Kidney (tissue), 14 donors: Measurements from ENCODE around the gene PFDN4. TPM values are rescaled to one million over a fixed set of nuclear protein-coding genes. Genes with fewer than 3 reads are reported as not detected.

Experiments
- DNase-seq, 5 donors: peaks; one replicate each; pipeline ENCODE4 v3.0.0-alpha.2; 2013 to 2020
- FAIRE-seq: peaks from 2 replicates; lab custom pipeline; 2012; peaks lifted over from hg19 to GRCh38; lab: Jason Lieb, UNC
- H3K27ac ChIP-seq, 2 donors: one replicate each; pipeline ENCODE4 v1.7.0; 2013; ENCODE audit warnings: low read depth in 2 of 2, low read length in 2 of 2, inconsistent platforms in 1 of 2
- H3K27me3 ChIP-seq: one replicate; pipeline ENCODE4 v1.7.1; 2013; ENCODE audit warnings: low read length, inconsistent platforms; ENCODE audit not compliant: control insufficient read depth, insufficient read depth
- H3K36me3 ChIP-seq, 3 donors: one replicate each; pipeline versions ENCODE4 v1.7.0 to v1.7.1; 2013; ENCODE audit warnings: low read length in 3 of 3, control low read depth in 1 of 3, inconsistent platforms in 1 of 3; ENCODE audit not compliant: insufficient read depth in 3 of 3, control insufficient read depth in 2 of 3
- H3K4me1 ChIP-seq, 3 donors: one replicate each; pipeline versions ENCODE4 v1.7.0 to v1.7.1; 2013; ENCODE audit warnings: low read length in 3 of 3, inconsistent platforms in 1 of 3, low read depth in 1 of 3; ENCODE audit not compliant: control insufficient read depth in 2 of 3, insufficient read depth in 2 of 3
- H3K4me3 ChIP-seq, 3 donors: one replicate each; pipeline versions ENCODE4 v1.7.0 to v1.8.1; 2013; ENCODE audit warnings: low read length in 3 of 3, control low read depth in 1 of 3, inconsistent platforms in 1 of 3
- H3K9ac ChIP-seq, 3 donors: one replicate each; pipeline versions ENCODE4 v1.7.0 to v1.7.1; 2013; ENCODE audit warnings: low read length in 3 of 3, control low read depth in 1 of 3, inconsistent platforms in 1 of 3
- H3K9me3 ChIP-seq, 3 donors: one replicate each; pipeline versions ENCODE4 v1.7.0 to v1.7.1; 2013; ENCODE audit warnings: low read length in 3 of 3, control low read depth in 1 of 3, inconsistent platforms in 1 of 3; ENCODE audit not compliant: control insufficient read depth in 2 of 3, insufficient read depth in 1 of 3
- CTCF ChIP-seq: IDR thresholded peaks from 3 replicates; pipeline ENCODE4 v1.5.1; 2012; ENCODE audit warnings: mild to moderate bottlenecking, moderate library complexity, borderline replicate concordance; ENCODE audit not compliant: insufficient read depth; ENCODE audit errors: extremely low read depth
- intact Hi-C: fragments of 100-400 bp; cut with DNase I; formaldehyde crosslinking; loops from one replicate; pipeline ENCODE4 v1.11.1; 2022
- polyA plus RNA-seq: library from polyadenylated mRNA; stranded (reverse); fragments of 350-450 nt; fragmentation: Illumina TruSeq; extraction: RNeasy Lipid Tissue Mini Kit (QIAGEN cat#74804); gene quantifications from one replicate; pipeline ENCODE4 v1.2.3, GENCODE V29; 2014; ENCODE audit warnings: low read depth, low replicate concordance; ENCODE audit not compliant: insufficient read depth
- total RNA-seq: library from RNA; stranded (reverse); fragmentation: NEBNext Ultra II Directional; extraction: Animal tissue kit (Norgen Biotek cat#: 25700); gene quantifications from one replicate; pipeline ENCODE4 v1.2.1, GENCODE V29; 2021
- donor health status: control.
- donor health status: control.
- donor health status: control.
- donor health status: control.
- donor health status: control.
- donor health status: DM: yes; HTN: yes; CAD: no.
- donor health status: Normal renal cell carcinoma (clear cell type).

Gene PFDN4
- total and polyA plus RNA-seq, 2 donors from 2014 or later = 19.7 to 49.5 TPM

GRCh38 chr20:54208548-54209176 lies 775 bp downstream of the PFDN4 start:
- peak overlapping the region in 1 of 2 donors; percentile 97 for H3K27ac ChIP-seq
- TF ChIP-seq CTCF = no peak
- H3K9me3 ChIP-seq = no peaks in the 10 kb centered on the region
- intact Hi-C loops = no loop called here
- H3K9ac ChIP-seq = peak overlapping the region; percentile 84 to 91 (median 85)
- peak in 3 of 5 donors; percentile 37 to 64 (median 54) for DNase-seq
- peak overlapping the region; percentile 85 to 90 (median 88) for H3K4me3 ChIP-seq
- no peaks in the 10 kb centered on the region for H3K27me3 ChIP-seq
- no peaks in the 10 kb centered on the region for H3K36me3 ChIP-seq
- H3K4me1 ChIP-seq = peaks cover 2 to 9% (median 3%) of the 10 kb centered on the region in 3 donors
- FAIRE-seq = no peak

- Histone ChIP-seq H3K4me1 (peaks cover 2 to 9% (median 3%) of the 10 kb centered on the region in 3 donors), H3K9ac (peak overlapping the region in 1 of 3 donors; percentile 91), H3K4me3 (peak overlapping the region in 2 of 3 donors; percentile 85 to 90), H3K27ac (no peak overlapping the region), H3K9me3 (no peaks in the 10 kb centered on the region), H3K27me3 (no peaks in the 10 kb centered on the region), H3K36me3 (no peaks in the 10 kb centered on the region)
- FAIRE-seq (no peak), DNase-seq (no peak)
- intact Hi-C loops = no loop called here
- no peak for TF ChIP-seq CTCF
Observed at GRCh38 chr20:54209216-54209813, 1.4 kb downstream of the PFDN4 start.

- H3K27me3 ChIP-seq = no peaks in the 10 kb centered on the region
- H3K36me3 ChIP-seq = peaks cover 0 to 5% (median 0%) of the 10 kb centered on the region in 3 donors
- intact Hi-C loops = no loop called here
- FAIRE-seq (no peak), DNase-seq (no peak)
- peaks cover 2 to 9% (median 3%) of the 10 kb centered on the region in 3 donors for H3K4me1 ChIP-seq
- H3K27ac ChIP-seq = no peak overlapping the region
- no peak for TF ChIP-seq CTCF
- H3K4me3 ChIP-seq = no peak overlapping the region
- H3K9ac ChIP-seq = no peak overlapping the region
- H3K9me3 ChIP-seq = no peaks in the 10 kb centered on the region
Observed at GRCh38 chr20:54212226-54212625, 4.3 kb downstream of the PFDN4 start.
